Mucosa of descending colon (tissue), 3 donors: ENCODE data around the gene TDRD9. TPM values are rescaled to one million over a fixed set of nuclear protein-coding genes. Genes with fewer than 3 reads are reported as not detected.

ENCODE experiments used
- ATAC-seq: fragments of 200-7000 bp; cut with Tn5 transposase; one replicate; pipeline ENCODE4 v1.9.1; 2020; ENCODE audit warnings: mild to moderate bottlenecking, moderate library complexity
- DNase-seq, 3 donors: peaks; one replicate each; pipeline ENCODE4 v3.0.0-alpha.2; 2020
- H3K36me3 ChIP-seq: fragments of 200-600 bp; one replicate; pipeline ENCODE4 v1.8.0; 2021; ENCODE audit warnings: low read depth, mild to moderate bottlenecking
- H3K4me1 ChIP-seq: fragments of 200-600 bp; one replicate; pipeline ENCODE4 v1.8.0; 2021; ENCODE audit warnings: low read depth, mild to moderate bottlenecking
- H3K4me3 ChIP-seq: fragments of 200-600 bp; one replicate; pipeline ENCODE4 v1.8.0; 2021; ENCODE audit warnings: mild to moderate bottlenecking
- H3K9me3 ChIP-seq: fragments of 200-600 bp; one replicate; pipeline ENCODE4 v1.8.0; 2021; ENCODE audit warnings: mild to moderate bottlenecking
- intact Hi-C, 2 donors: fragments of 100-400 bp; cut with DNase I in 1 of 2; cut with micrococcal nuclease in 1 of 2; formaldehyde crosslinking; loops; one replicate each; pipeline versions ENCODE4 v1.11.0 to v1.11.1; 2022; cut with DNase I, micrococcal nuclease
- total RNA-seq, 3 donors: library from RNA; stranded (reverse); fragmentation: NEBNext Ultra II Directional in 2 of 3; extraction: Animal tissue kit (Norgen Biotek cat#: 25700) in 2 of 3; gene quantifications; one replicate each; pipeline versions ENCODE4 v1.2.1 to v1.2.4, GENCODE V29; 2021 to 2023
- TF ChIP-seq, protein P1 (sequence below): fragments of 200-600 bp; IDR thresholded peaks from one replicate; pipeline ENCODE4 v1.8.0; 2022; ENCODE audit warnings: antibody characterized with exemption, mild to moderate bottlenecking
- donor health status: DM: no; HTN: no; CAD: no; lungs with moderate emphysema.
- donor health status: DM: no; HTN: no; CAD: no.
- donor health status: DM: no; HTN: yes; CAD: no.

Gene TDRD9
- total RNA-seq, 3 donors from 2014 or later, result 0.39 to 0.98 (median 0.63) TPM

DNA sequence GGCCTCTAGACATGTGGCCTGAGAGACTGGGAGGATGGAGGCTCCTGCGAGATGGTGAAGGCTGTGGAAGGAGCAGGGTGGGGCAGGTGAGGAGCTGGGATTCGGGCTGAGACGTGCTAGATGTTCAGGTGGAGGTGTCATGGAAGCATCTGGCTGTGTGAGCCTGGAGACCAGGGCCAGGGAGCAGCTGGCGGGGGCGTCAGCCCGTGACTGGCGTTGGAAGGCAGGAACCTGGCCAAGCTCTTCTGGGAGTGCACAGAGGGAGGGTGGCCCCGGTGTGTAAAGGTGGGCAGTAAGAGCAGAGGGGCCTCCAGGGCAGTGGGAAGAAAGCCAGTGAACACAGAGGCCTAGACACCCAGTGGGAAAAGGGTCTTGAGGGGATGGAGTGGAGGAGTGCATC is 69.1 kb downstream of the TDRD9 start:
- H3K4me1 ChIP-seq, result no peaks in the 10 kb centered on the region
- TF ChIP-seq, protein P1, sequence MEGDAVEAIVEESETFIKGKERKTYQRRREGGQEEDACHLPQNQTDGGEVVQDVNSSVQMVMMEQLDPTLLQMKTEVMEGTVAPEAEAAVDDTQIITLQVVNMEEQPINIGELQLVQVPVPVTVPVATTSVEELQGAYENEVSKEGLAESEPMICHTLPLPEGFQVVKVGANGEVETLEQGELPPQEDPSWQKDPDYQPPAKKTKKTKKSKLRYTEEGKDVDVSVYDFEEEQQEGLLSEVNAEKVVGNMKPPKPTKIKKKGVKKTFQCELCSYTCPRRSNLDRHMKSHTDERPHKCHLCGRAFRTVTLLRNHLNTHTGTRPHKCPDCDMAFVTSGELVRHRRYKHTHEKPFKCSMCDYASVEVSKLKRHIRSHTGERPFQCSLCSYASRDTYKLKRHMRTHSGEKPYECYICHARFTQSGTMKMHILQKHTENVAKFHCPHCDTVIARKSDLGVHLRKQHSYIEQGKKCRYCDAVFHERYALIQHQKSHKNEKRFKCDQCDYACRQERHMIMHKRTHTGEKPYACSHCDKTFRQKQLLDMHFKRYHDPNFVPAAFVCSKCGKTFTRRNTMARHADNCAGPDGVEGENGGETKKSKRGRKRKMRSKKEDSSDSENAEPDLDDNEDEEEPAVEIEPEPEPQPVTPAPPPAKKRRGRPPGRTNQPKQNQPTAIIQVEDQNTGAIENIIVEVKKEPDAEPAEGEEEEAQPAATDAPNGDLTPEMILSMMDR, result no peak
- H3K4me3 ChIP-seq, result no peak overlapping the region
- no peak for ATAC-seq
- H3K9me3 ChIP-seq, result no peaks in the 10 kb centered on the region
- intact Hi-C loops, result no loop called here
- no peaks in the 10 kb centered on the region for H3K36me3 ChIP-seq
- DNase-seq, result no peak

DNA sequence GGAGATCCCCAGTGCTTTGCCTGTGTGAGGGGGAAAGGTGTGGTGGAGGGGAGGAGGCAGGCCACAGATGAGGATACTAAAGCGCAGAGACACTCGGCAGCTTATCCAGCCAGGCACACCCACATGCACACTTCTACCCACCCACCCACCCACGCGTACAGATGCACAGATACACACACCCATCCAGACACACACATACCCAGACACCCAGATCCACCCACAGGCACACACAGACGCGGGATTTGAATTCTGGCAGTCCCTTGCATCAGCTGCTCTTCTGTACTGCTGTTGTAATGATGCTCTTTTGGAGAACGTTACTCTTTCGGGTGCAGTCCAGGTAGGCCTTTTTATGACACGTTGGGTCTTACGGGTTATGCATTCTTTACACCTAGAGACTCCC is 69.8 kb downstream of the TDRD9 start:
- no peak overlapping the region for H3K4me3 ChIP-seq
- no peaks in the 10 kb centered on the region for H3K36me3 ChIP-seq
- TF ChIP-seq, protein P1, result no peak
- intact Hi-C loops, result no loop called here
- no peaks in the 10 kb centered on the region for H3K4me1 ChIP-seq
- ATAC-seq (no peak), DNase-seq (no peak)
- no peaks in the 10 kb centered on the region for H3K9me3 ChIP-seq

DNA sequence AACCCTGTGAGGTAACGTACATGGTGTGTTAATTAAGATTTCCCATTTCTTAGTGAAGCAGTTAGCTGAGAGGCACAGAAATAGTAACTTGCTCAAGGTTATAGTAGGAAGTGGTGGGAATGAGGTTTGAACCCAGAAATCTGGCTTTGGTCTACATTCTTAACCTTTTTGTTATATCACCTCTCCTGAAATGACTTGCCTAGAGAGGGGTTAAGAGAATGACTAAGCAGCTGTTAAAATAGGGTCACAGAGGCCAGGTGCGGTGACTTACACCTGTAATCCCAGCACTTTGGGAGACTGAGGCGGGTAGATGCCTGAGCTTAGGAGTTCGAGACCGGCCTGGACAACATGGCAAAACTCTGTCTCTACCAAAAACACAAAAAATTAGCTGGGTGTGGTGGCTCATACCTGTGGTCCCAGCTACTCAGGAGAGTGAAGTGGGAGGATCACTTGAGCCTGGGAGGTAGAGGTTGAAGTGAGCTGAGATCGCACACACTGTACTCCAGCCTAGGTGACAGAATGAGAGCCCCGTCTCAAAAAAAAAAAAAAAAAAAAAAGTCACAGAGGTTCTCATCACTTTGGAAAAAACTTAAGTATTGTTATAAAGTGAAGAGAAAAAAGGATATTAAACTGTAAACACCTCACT is 71.7 kb downstream of the TDRD9 start:
- no peaks in the 10 kb centered on the region for H3K36me3 ChIP-seq
- no peaks in the 10 kb centered on the region for H3K4me1 ChIP-seq
- TF ChIP-seq, protein P1, result no peak
- DNase-seq (no peak), ATAC-seq (no peak)
- H3K4me3 ChIP-seq, result no peak overlapping the region
- intact Hi-C loops, result no loop called here
- H3K9me3 ChIP-seq, result no peaks in the 10 kb centered on the region

DNA sequence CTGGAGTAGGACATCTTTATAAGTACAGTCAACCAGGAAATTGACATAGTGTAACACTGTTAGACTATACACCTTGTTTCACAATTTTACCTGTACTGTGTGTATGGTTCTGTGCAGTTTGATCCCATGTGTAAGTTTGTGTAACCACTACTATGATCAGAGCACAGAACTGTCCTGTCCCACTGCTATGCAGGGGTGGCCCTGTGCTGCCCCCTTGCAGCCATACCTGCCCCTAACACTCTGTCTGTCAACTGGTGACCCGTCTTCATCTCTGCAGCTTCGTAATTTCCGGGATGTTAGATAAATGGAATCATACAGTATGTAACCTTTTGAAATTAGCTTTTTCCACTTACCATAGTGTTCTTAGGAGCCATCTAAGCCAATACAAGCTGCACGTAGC is 72.7 kb downstream of the TDRD9 start:
- TF ChIP-seq, protein P1, result no peak
- intact Hi-C loops, result no loop called here

DNA sequence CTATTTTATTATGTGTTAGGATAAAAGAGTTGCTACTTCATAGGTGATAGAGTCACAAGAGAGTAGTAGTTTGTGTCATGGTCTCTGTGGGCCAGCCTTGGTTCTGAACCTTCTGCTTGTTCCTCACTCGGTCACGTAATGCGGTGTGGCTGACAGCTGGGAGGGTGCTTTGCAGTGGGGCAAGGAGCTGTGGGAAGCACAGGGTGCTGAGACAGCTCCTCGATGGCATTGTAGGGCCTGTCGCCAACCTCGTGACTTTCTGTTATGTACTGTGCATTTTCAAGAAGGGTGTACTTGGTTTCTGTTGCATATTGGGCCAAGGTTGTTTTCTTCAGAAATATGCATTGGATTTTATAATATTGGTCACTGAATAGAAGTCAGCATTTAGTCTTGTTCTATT is 75.4 kb downstream of the TDRD9 start:
- H3K36me3 ChIP-seq, result no peaks in the 10 kb centered on the region
- H3K4me1 ChIP-seq, result no peaks in the 10 kb centered on the region
- no peak overlapping the region for H3K4me3 ChIP-seq
- intact Hi-C loops, result no loop called here
- TF ChIP-seq, protein P1, result no peak
- H3K9me3 ChIP-seq, result no peaks in the 10 kb centered on the region
- DNase-seq, result no peak
- ATAC-seq, result no peak

More for the DNA sequence above, 72.7 kb downstream of the TDRD9 start:
- no peaks in the 10 kb centered on the region for H3K4me1 ChIP-seq
- ATAC-seq (no peak), DNase-seq (no peak)
- no peak overlapping the region for H3K4me3 ChIP-seq
- H3K36me3 ChIP-seq, result no peaks in the 10 kb centered on the region
- H3K9me3 ChIP-seq, result no peaks in the 10 kb centered on the region

DNA sequence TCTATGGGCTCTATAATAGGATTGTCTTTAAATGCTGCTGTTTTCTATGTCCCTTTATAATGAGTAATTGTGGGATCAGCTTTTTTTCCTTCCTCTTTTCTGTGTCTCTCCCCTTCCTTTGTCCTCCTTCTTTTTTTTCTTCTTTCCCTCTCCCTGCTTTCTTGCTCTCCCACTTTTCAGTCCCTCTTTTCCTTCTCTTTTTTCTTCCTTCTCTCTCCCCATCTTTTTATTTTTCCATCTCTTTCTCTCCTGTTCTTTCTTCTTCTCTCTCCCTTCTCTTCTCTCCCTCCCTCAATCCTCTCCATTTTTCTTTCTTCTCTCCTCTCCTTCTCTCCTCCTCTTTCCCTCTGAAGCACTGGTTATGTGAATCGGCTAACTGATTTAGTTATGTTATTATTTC is 76.6 kb downstream of the TDRD9 start:
- no peak for DNase-seq
- Histone ChIP-seq H3K4me1 (no peaks in the 10 kb centered on the region), H3K9me3 (no peaks in the 10 kb centered on the region), H3K36me3 (no peaks in the 10 kb centered on the region), H3K4me3 (no peak overlapping the region)
- intact Hi-C loops, result no loop called here
- no peak for ATAC-seq
- TF ChIP-seq, protein P1, result no peak
